NCI-H345 treated with DMSO at 0.1 percent for 48 hours (cell line): ENCODE data around the gene DGKG.

Experiments
- DNase-seq: peaks from one replicate; lab custom pipeline; 2025; ENCODE audit not compliant: unreplicated experiment; lab: John Stamatoyannopoulos, UW

Gene DGKG

DNA sequence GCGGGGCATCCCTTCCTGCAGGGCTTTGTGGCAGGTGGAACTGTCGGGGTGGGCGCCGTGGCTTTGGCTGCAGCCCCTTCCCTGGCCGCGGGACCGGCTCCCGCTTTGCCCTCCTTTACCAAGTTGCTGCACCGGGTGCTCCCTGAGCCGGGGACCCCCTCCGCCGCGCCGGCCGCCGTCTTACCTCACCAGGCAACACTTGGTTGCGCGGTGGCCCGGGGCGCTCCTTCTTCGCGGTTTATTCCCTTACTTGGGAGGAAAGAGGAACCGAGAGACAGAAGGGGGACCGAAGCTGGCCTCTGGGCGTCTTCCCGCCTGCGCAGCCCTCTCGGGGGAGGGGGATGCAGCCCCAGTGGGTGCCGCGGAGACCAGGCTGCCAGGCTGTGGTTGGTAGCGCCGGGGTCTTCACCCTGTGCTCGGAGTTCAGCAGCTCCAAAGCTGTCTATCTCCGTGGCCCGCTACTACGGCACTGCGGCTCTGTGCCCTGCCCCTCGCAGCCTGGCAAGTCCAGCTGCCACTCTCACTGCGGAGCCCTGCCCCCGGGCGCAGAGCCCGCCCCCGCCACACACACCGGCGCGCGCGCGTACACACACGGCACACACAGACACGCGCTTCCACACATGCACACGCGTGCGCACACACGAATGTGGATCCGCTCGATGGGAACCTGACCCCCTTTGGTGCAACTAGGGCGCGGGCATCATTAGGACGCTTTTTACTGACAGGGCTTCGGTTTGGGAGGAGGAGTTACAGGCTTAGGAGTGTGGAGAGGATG, at the start of gene DGKG:
DGKG (minus strand) TSS at position 473 of the 775 bp plus-strand sequence. CDS start 41,775 bp downstream, outside the sequence.
- DNase-seq, result peak; percentile 82

DNA sequence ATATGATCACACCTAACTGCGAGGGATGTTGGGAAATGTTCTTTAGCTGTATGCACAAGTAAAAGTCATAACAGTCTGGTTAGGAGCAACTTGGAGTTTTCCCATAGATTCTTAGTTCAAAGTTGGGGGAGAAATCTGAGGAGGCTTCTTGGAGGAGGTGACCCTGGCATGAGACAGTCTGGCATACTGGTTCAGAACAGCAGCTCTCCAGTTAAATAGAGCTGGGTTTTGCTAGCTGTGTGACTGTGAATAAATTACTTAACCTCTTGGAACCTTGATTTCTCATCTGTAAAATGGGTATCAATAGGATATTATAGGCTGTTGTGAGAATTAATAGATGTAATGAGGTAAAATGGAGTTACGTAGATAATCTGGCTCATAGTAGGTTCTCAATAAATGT, 49.1 kb upstream of the DGKG start:
- no peak for DNase-seq

DNA sequence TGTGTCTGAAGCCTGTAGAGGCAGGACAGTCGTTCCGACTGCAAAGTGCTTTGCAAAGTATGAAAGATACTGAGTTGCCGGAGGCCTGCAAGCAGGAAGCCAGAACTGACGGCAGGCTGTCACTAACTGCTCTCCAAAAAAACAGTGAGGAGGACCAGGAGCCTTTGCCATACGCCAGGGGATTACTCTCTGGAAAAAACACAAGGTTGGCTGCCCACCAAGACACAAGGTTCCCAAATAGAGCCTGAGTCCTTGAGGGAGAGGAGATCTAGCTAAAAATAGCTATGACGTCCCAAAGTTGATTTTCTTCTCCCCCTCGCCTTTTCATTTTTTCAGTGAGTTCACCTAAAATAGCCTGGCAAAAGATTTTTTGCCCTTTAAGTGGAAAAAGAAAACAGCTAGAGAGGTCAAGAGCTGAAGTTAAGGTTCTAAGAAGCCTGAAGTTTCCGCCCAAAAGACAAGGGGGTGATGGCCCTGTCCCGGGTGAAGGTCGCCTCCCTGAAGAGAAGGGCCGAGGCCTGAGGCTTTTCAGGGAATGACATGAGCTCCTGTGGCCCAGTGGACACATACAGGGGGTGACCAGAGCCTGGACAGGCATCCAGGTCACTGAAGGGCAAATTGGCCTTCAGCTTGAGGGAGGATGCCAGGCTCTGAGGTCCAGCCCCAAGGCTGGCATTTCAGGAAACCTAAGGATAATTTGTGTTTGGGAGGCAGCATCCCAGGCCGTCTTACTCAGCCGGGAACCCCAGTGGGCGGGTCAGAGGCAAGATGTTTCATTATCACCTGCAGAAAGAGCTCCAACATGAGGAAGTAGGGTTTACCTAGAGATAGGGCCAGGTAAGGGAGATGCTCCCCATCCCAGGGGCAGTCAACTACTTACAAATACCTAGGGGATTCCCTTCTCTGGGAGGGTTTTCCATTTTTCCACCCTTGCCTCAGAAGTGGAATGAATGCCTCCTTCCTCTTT, 44.9 kb upstream of the DGKG start:
- no peak for DNase-seq

DNA sequence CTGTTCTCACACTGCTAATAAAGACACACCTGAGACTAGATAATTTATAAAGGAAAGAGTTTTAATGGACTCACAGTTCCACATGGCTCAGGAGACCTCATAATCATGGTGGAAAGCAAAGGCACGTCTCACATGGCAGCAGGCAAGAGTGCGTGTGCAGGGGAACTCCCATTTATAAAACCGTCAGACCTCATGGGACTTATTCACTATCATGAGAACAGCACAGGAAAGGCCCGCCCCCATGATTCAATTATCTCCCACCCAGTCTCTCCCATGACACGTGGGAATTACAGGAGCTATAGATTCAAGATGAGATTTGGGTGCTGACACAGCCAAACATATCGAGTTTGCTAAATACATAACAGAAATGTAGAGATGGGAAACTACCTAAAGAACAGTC, 39.5 kb upstream of the DGKG start:
- DNase-seq, result no peak

DNA sequence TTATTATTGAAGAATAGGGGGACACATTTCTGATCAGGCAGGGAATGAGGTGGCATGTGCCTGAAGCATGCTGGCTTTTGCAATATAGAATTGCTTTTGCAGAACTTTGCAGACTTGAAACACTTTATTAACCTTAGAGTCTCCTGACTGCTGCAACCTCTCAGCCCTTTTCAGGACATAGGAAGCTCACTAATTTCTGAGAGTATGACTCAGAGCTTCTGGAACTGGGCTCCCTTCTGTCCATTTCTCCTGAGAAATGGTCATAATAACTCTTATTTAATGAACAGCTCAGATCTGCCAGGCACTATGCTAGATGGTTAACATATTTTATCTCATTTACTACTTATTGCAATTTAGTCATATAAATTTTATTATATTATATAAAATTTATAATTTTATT, 38.6 kb upstream of the DGKG start:
- DNase-seq, result no peak

DNA sequence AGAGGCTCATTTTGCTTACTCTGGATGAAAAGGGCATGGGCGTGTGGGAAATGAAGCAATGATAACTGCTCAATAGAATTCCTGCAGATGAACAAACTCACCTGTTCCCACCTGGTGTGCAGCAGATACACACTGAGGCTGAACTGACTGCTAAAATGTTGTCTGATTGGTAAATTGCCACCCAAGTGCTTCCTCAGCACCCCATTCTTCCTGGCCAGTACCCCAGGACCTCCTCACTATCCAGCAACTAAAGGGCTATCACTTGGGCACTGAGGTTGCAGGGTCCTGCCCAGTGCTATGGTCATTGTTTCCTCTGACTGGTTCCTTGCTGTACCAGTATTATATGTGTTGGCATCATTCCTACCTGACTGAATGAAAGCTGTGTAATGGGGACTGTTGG, 38.0 kb upstream of the DGKG start:
- no peak for DNase-seq

DNA sequence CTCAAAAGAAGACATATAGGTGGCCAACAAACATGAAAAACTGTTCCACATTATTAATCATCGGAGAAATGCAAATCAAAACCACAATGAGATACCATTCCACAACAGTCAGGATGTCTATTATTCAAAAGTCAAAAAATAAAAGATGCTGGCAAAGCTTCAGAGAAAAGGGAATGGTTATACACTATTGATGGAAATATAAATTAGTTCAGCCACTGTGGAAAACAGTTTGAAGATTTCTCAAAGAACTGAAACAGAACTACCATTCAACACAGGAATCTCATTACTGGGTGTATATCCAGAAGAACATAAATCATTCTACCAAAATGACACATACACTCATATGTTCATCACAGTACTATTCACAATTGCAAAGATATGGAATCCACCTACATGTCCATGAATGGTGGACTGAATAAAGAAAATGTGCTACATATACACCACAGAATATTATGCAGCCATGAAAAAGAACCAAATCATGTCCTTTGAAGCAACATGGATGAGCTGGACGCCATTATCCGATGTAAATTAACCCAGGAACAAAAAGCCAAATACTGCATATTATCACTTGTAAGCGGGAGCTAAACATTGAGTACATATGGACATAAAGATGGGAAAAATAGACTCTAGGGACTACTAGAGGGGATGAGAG, 32.7 kb upstream of the DGKG start:
- DNase-seq, result no peak

DNA sequence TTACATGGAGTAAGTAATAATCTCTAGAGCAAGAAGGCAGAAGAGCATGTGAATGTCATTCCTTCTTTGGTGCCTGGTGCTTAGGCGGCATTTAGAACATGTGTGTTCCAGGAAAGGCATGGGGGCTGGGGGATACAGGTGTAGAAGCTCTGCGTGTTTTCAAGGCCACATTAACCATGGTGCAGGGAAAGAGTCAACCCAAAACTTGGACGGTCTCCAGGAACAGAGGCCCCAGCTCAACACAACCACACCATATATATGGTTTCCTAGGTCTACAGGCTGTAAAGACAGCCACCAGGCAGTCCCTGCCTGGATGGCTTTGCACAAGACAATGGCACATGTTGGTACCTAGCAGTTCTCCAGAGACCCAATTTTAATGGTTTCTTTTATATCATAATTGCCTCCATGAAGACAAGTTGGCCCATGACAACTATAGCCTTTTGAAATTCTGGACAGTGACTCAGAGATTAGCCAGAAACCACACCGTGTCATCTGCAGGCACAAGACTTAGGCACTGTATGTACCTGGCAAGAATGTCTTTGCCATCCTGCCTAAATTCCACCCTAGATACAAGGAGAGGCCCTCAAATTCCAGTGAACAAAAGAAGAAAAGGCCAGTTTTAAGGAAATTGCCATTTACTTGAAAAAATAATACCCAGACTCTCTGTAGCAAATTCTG, 25.0 kb upstream of the DGKG start:
- DNase-seq, result no peak

DNA sequence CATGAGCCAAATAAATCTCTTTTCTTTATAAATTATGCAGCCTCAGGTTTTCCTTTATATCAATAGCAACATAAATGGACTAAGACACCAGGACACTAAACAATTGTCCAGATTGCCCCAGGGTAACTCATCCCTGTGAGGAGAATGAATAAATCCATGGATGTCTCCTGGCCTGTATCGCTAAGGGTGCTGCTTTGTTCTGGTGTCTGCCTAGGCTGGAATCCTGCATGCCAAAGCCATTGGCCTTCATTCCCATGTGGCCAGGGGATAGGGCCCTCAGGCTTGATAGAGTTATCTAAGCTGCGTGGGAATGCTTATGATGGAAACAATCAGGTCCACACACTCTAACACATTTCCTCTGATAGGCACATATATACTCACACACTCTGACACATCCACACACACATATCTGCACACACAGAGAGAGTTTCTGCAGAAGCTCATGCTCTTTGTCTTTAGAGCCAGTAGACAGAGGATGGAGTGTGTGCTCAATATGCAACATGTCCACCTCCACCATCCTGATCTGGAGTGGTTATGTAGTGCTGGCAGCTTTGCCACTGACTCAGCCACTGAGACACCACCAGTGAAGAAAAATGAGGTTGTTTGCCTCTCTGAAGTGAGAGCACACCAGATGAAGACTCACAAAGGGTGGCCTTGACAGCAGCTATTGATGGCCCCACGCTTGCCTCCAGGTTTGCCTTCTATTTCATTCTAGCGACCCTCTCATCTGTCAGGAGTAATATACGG, 24.0 kb upstream of the DGKG start:
- DNase-seq, result no peak

DNA sequence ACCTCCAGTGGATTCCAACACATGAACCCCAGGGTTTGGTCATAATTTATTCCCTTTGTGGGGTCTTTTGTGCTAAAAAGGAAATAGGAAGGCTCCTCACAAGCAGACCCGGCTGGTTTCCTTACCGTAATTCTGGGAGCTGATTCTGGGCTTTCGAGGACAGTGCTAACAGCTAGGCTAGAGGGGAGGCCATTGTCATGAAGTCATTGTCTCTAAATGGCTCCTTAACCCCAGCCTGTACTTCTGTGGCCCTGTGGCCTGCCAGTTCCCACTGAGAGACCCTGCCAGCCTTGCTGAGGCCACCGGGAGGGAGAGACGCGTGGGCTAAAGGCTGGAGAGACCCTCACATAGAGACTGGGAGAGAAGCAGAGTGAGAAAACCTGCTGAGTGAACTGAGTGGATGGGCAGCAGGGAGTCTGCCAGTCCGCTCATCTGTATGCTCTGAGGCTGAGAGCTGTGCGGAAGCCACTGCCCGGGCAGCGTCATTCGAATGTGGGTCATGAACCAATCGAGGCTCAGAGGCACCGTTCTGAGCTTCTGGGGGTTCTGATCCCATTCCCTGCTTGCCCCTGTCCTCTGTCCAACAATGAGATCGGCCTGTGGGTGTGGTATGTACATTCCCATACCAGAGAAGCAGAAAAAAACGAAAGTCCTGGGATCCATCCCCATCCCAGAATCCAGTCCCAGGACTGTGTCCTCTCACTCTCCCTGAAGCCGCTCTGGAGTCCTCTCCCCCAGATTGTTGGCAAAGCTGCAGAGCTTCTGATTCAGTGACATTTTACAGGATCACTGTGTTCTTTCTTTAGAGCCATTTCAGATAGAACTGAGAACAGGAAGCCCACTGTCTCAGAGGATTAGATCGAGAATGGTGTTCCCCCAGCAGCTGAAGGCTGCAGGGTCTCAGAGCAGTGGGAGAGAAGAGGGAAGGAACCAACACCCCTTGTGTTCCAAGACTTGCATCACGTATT, 21.3 kb upstream of the DGKG start:
- DNase-seq, result no peak

DNA sequence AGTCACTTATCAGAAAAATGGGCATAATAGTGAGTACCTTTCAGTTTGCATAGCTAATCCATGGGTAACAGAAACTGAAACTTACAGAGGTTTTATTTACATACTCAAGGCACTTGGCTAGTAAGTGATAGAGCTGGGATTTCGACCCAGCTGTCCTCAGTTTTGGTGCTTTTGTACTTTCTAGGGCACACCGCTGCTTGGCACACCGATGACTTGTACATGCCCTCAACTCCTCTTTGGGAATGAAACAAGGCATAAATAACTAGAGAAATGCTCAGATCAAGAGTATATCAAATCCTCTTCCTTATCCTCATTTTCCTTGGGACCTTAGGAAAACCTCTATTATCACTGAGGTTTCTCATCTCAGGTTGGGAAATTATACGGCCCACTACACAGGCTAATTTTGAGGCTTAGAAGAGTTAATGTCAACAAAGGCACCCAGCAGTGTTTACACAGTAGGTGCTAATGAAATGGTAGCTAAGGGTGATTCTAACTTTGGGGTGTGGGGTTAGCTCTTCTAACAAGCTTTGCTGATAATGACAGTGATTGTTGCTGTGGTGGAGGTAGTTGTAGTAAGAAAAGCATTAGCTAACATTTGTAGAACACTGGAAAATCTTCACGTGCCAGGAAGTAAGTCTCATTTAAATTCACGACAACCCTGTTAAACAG, 20.3 kb upstream of the DGKG start:
- no peak for DNase-seq

DNA sequence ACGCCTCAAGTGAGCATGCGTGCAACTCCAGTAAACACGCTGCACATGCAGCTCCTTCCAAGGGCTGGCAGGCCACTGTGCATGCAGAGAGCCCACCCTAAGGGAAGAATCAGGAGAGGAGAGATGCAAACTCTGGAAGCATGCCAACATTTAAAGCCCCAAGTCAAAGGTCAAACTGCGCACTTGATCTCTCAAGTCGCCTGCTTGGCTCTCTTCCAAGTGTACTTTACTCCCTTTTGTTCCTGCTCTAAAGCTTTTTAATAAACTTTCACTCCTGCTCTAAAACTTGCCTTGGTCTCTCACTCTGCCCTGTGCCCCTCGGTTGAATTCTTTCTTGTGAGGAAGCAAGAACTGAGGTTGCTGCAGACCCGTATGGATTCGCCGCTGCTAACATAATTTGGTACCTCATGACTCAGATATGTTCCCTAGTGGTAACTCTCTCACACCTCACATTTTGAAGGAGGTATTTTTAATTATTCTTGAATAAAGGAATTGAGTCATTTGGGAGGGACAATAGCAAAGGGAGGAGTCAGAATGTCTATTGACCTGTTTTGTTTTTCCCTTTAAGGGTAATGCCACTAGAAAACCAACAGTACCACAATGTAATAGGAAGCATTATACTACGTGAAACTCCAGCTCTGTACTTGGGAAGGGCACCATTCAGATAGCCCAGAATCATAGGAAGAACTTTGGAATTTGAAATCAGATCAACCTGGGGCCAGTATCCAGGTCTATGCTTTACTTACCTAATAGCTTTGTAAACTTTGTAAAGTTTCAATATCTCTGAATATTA, 19.6 kb upstream of the DGKG start:
- peak; percentile 13 for DNase-seq

DNA sequence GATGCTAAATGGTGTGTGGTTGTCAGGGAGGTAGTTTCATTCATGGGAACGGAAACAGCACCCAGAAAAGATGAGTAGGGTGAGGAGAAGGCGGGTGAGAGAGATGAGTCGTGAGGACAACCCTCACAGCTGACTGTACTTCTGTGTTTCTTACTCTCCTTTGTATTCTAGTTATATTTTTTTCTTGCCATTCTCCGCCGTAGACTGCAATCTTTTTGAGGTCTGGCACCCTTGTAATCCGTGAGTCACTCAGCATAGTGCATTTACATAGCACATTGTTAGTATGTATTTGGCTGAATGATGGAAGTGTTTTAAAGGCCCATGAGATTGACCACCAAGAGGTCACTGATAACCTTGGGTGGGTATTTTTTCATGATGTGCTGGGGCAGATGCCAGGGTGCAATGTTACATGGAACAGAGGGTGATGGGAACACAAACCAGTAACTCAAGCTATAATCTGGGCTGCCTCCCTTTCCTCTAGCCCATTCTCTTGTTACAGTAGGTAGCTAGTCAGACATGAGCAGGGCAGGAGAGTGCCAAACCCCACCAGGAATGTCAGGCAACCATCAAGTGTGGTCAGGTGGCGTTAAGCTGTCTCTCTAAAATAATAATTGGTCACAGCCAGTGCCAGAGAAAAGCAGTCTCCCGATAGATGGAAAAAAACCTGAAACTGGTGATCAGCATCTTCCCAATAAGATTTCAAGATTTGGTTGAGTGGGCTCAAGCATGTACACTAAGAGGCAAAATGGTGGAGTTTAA, 18.8 kb upstream of the DGKG start:
- no peak for DNase-seq

DNA sequence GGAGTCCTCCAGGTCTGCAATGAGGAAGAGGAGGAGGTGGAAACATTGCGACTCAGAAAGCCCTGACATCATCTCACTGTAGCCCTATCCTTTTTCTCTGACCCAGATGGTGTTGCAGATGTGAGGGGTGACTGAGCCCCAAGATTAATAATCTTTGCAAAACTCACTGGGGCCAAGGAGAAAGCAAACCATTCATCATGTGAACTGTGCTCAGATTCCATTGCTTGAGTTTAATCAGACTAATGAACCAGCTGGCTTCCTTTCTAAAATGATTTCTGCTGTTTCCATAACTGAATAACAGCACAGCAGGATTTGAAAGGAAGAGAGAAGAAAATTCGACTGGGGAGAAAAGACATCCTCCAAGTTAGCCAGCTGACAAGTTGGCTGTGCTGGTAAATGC, 13.4 kb upstream of the DGKG start:
- no peak for DNase-seq

DNA sequence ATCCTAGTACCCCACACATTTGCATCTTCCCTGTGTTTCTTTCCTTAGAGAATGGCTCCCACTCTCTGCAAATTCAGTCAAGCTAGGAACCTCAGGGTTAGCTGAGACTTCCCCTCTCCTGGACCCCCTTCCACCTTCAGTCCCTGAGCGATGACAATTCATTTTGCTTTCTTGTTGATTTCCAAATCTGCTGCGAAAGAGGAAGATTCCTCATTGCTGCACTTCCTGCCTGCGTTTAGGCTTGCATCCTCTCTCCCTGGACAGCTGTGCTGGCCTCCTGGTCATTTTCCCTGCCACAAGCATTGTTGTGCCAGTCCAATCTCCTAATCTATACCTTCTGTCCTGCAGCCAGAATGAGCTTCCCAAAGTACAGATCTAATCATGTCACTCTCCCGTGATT, 12.3 kb upstream of the DGKG start:
- no peak for DNase-seq

DNA sequence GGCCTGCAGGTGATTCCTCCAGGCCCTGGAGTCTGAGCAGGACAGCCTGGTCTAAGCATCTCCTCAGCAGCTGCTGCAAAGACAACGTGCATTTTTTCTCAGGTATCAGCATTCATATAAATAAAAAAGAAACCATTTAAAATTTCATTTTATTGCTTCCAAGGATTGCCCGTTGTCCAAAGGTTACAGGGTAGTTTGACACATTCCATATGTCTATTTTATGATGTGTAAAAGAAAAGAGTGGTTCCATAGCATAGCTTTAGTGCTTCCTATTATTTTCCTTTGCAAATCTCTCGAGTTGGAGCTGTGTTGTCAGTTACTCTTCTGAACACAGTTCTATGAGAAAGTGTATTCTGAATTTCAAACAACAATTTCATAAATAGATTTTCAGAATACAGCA, 7.2 kb upstream of the DGKG start:
- DNase-seq, result no peak

DNA sequence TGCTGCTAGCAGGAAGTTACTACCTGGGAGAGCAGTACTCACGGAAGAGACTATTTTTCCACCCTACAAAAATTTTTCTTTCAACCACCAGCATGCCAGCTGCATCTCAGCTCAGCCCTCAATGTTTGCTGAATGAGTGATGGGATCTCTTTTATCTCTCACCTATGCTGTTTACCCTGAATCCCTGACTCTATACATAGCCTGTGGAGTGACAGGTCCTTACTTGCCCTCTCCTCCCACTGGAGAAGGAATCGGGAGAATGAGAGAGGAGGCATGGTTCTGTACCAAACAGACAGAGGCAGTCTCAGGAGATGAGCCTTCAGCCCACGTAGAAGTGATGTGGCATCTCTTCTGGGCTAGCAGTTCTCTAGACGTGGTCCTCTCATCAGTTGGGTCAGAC, 6.7 kb upstream of the DGKG start:
- peak; percentile 98 for DNase-seq
